Measurements from ENCODE around the gene SLCO2B1. TPM values are rescaled to one million over a fixed set of nuclear protein-coding genes. Genes with fewer than 3 reads are reported as not detected.

Gene SLCO2B1
- total RNA-seq, 1 experiment from 2014 or later: not detected

- Histone ChIP-seq H2AFZ (ENCODE audit: low read length) (no peak overlapping the region), H3K14ac (ENCODE audit: insufficient read depth, low read length) (no peak overlapping the region), H2AK5ac (ENCODE audit: insufficient read length, low read length) (no peak overlapping the region), H3K4me1 (ENCODE audit: insufficient read depth, low read length) (peaks cover 6% of the 10 kb centered on the region; the same call in 1 of the 2 replicates), H3K23ac (ENCODE audit: insufficient read length, low read depth, low read length) (no peak overlapping the region), H3K79me2 (ENCODE audit: insufficient read depth, low read length) (no peaks in the 10 kb centered on the region), H4K91ac (ENCODE audit: insufficient read length, low read depth, low read length) (no peak overlapping the region), H4K20me1 (ENCODE audit: control insufficient read depth, insufficient read depth, insufficient read length) (no peaks in the 10 kb centered on the region), H2BK20ac (ENCODE audit: low read depth, low read length, poor library complexity, severe bottlenecking) (no peak overlapping the region), H3T11ph (ENCODE audit: low read length) (no peak overlapping the region), H2BK120ac (ENCODE audit: low read depth, low read length, poor library complexity, severe bottlenecking) (no peak overlapping the region), H3K9ac (ENCODE audit: extremely low read depth, insufficient read length, low read length) (no peak overlapping the region), H3K79me1 (ENCODE audit: insufficient read depth, low read depth, low read length, poor library complexity, severe bottlenecking) (no peaks in the 10 kb centered on the region), H2BK15ac (ENCODE audit: low read depth, low read length) (no peak overlapping the region), H2BK12ac (ENCODE audit: insufficient read length, low read depth, low read length) (no peak overlapping the region), H4K5ac (ENCODE audit: insufficient read length, low read depth, low read length) (no peak overlapping the region), H3K4ac (ENCODE audit: low read depth, low read length) (no peak overlapping the region), H3K56ac (ENCODE audit: insufficient read length, low read depth, low read length) (no peak overlapping the region), H2BK5ac (ENCODE audit: insufficient read length, low read length) (no peak overlapping the region), H3K18ac (ENCODE audit: insufficient read length, low read depth, low read length) (no peak overlapping the region), H3K27me3 (ENCODE audit: insufficient read depth, low read length) (no peaks in the 10 kb centered on the region), H4K8ac (replicated peaks; ENCODE audit: insufficient read length, low read depth, low read length) (no peak overlapping the region), H3K23me2 (ENCODE audit: insufficient read length, low read depth, low read length, poor library complexity, severe bottlenecking) (no peaks in the 10 kb centered on the region), H3K27ac (ENCODE audit: insufficient read length, low read depth, low read length) (no peak overlapping the region), H3K9me3 (ENCODE audit: control insufficient read depth, low read depth, low read length) (no peaks in the 10 kb centered on the region), H3K4me2 (ENCODE audit: insufficient read depth, insufficient read length, low read length) (no peak overlapping the region)
- Mint-ChIP-seq H3K27ac (no peak overlapping the region), H3K9me3 (no peaks in the 10 kb centered on the region), H3K36me3 (ENCODE audit: insufficient read depth in 1 of 3, low read depth in 3 of 3) (no peaks in the 10 kb centered on the region; a peak in 1 of 7 replicates), H3K27me3 (ENCODE audit: low read depth) (no peaks in the 10 kb centered on the region; the same call in 1 of the 2 replicates), H3K4me3 (no peak overlapping the region), H3K4me1 (peaks cover 28 to 31% of the 10 kb centered on the region in 2 experiments)
- TF ChIP-seq CTCF (conservative IDR thresholded peaks at IDR 0.05): no peak
- DNase-seq: no peak
- WGBS (ENCODE audit: extremely low coverage, insufficient read length, low lambda C conversion rate): no CpG with 5 or more reads among the region's 4 CpGs
Observed at GRCh38 chr11:75197512-75198277, 46.8 kb downstream of the SLCO2B1 start.

Data from H9 (cell line).